HCT116 (cell line): ENCODE measurements around the gene AATF. TPM values are rescaled to one million over a fixed set of nuclear protein-coding genes. Genes with fewer than 3 reads are reported as not detected.

Source experiments
- ATAC-seq: fragments of 200-7000 bp; cut with Tn5 transposase; 2 replicates; pipeline ENCODE4 v1.9.1; 2020; ENCODE audit warnings: mild to moderate bottlenecking, moderate library complexity
- BruUV-seq: library from RNA; stranded (reverse); fragments of 400-500 nt; replicated peaks from 2 replicates; lab custom pipeline; 2021; lab: Mats Ljungman, UMichigan
- CTCF ChIA-PET: fragments of 300-600 bp; sonication (Branson Sonifier 250); formaldehyde crosslinking; loops from one replicate; lab custom pipeline; 2021; ENCODE audit warnings: antibody characterized with exemption; lab: Charles Lee
- POLR2A ChIA-PET: fragments of 300-600, 350-600 bp; sonication (Branson Sonifier 250); formaldehyde crosslinking; loops from one replicate; lab custom pipeline; 2021; ENCODE audit warnings: antibody characterized with exemption; lab: Charles Lee
- RAD21 ChIA-PET, 2 experiments: fragments of 300-600 bp; sonication (Branson Sonifier 250); formaldehyde crosslinking; loops; one replicate each; lab custom pipeline; 2023; ENCODE audit warnings: low total read pairs in 2 of 2; ENCODE audit not compliant: uncharacterized antibody in 2 of 2, unreplicated experiment in 2 of 2, low non-redundant PET in 1 of 2; lab: Charles Lee
- DNase-seq: peaks from one replicate; pipeline ENCODE4 v3.0.0-alpha.2; 2010; ENCODE audit warnings: low read depth, low spot score
- H2AFZ ChIP-seq: fragments of 200-600 bp; shearing (Covaris generic), sonication (generic); 2 replicates; pipeline ENCODE4 v1.6.1; 2017; ENCODE audit warnings: low read depth, mixed run types, mixed read lengths, antibody characterized with exemption, low read length; ENCODE audit not compliant: poor library complexity, severe bottlenecking
- H3K27ac ChIP-seq: 2 replicates; pipeline ENCODE4 v1.5.1; 2012; ENCODE audit warnings: low read depth, low read length
- H3K27me3 ChIP-seq: fragments of 200-600 bp; sonication (generic); 2 replicates; pipeline ENCODE4 v1.6.1; 2016; ENCODE audit warnings: mixed run types, low read length, mixed read lengths; ENCODE audit not compliant: insufficient read depth
- H3K36me3 ChIP-seq, 2 experiments: fragments of 200-500 bp in 1 of 2; fragments of 200-600 bp in 1 of 2; sonication (Bioruptor generic) in 1 of 2; sonication (generic) in 1 of 2; 2 replicates each; pipeline versions ENCODE4 v1.5.1 to v1.6.1; 2014 to 2016; ENCODE audit warnings: low read length in 2 of 2, inconsistent platforms in 1 of 2, mixed read lengths in 1 of 2, mixed run types in 1 of 2; ENCODE audit not compliant: insufficient read depth in 2 of 2, control insufficient read depth in 1 of 2
- H3K4me1 ChIP-seq, 2 experiments: fragments of 200-600 bp in 1 of 2; sonication (generic) in 1 of 2; 2 replicates each; pipeline versions ENCODE4 v1.5.1 to v1.6.1; 2012 to 2017; ENCODE audit warnings: low read length in 2 of 2, inconsistent platforms in 1 of 2, mild to moderate bottlenecking in 1 of 2, mixed read lengths in 1 of 2, mixed run types in 1 of 2, moderate library complexity in 1 of 2; ENCODE audit not compliant: insufficient read depth in 2 of 2, control insufficient read depth in 1 of 2
- H3K4me2 ChIP-seq: fragments of 200-600 bp; sonication (generic); 2 replicates; pipeline ENCODE4 v1.6.1; 2017; ENCODE audit warnings: mixed run types, low read length, mixed read lengths
- H3K4me3 ChIP-seq, 2 experiments: fragments of 200-600 bp in 1 of 2; sonication (generic) in 1 of 2; replicated peaks in 1 of 2; 2 replicates each; pipeline ENCODE4 v1.5.1; 2011 to 2016; ENCODE audit warnings: low read length in 2 of 2, control low read depth in 1 of 2, low read depth in 1 of 2, mild to moderate bottlenecking in 1 of 2, mixed read lengths in 1 of 2, mixed run types in 1 of 2
- H3K79me2 ChIP-seq: fragments of 200-600 bp; sonication (generic); 2 replicates; pipeline ENCODE4 v1.6.1; 2017; ENCODE audit warnings: mild to moderate bottlenecking, mixed run types, low read length, moderate library complexity, mixed read lengths; ENCODE audit not compliant: insufficient read depth
- H3K9ac ChIP-seq: fragments of 200-600 bp; sonication (generic); 2 replicates; pipeline ENCODE4 v1.6.1; 2016; ENCODE audit warnings: low read length, mixed read lengths
- H3K9me2 ChIP-seq: fragments of 200-600 bp; sonication (generic), shearing (Covaris generic); 2 replicates; pipeline ENCODE4 v1.6.1; 2017; ENCODE audit warnings: mixed run types, mild to moderate bottlenecking, moderate library complexity; ENCODE audit not compliant: insufficient read depth
- H3K9me3 ChIP-seq, 2 experiments: fragments of 200-500 bp in 1 of 2; fragments of 200-600 bp in 1 of 2; sonication (Bioruptor generic) in 1 of 2; sonication (generic) in 1 of 2; 2 replicates each; pipeline ENCODE4 v1.6.1; 2014 to 2017; ENCODE audit warnings: low read length in 2 of 2, mixed read lengths in 2 of 2, inconsistent platforms in 1 of 2, low read depth in 1 of 2, mild to moderate bottlenecking in 1 of 2, mixed run types in 1 of 2, moderate library complexity in 1 of 2; ENCODE audit not compliant: control insufficient read depth in 1 of 2, insufficient read depth in 1 of 2
- H4K20me1 ChIP-seq: fragments of 200-600 bp; sonication (generic), shearing (Covaris generic); 2 replicates; pipeline ENCODE4 v1.6.1; 2017; ENCODE audit warnings: mixed run types, mild to moderate bottlenecking, moderate library complexity; ENCODE audit not compliant: insufficient read depth
- CBX3 ChIP-seq: IDR thresholded peaks from 2 replicates; pipeline ENCODE4 v1.6.1; 2012; ENCODE audit warnings: low read depth
- CEBPB ChIP-seq: IDR thresholded peaks from 2 replicates; pipeline ENCODE4 v1.6.1; 2012; ENCODE audit warnings: low read depth
- EGR1 ChIP-seq: IDR thresholded peaks from 2 replicates; pipeline ENCODE4 v1.6.1; 2012; ENCODE audit warnings: low read depth
- ELF1 ChIP-seq: IDR thresholded peaks from 2 replicates; pipeline ENCODE4 v1.6.1; 2012; ENCODE audit warnings: low read depth, borderline replicate concordance
- EZH2 ChIP-seq: fragments of 200-600 bp; sonication (generic); IDR thresholded peaks from 2 replicates; pipeline ENCODE4 v1.6.1; 2017; ENCODE audit warnings: antibody characterized with exemption, mixed run types
- FOSL1 ChIP-seq: IDR thresholded peaks from 2 replicates; pipeline ENCODE4 v1.6.1; 2012; ENCODE audit warnings: low read depth
- JUND ChIP-seq: IDR thresholded peaks from 2 replicates; pipeline ENCODE4 v1.6.1; 2012
- POLR2AphosphoS5 ChIP-seq: IDR thresholded peaks from 2 replicates; pipeline ENCODE4 v1.6.1; 2011; ENCODE audit warnings: mild to moderate bottlenecking, low read depth, low read length, moderate library complexity
- SIN3A ChIP-seq: IDR thresholded peaks from 2 replicates; pipeline ENCODE4 v1.6.1; 2012; ENCODE audit warnings: low read depth
- SP1 ChIP-seq: IDR thresholded peaks from 2 replicates; pipeline ENCODE4 v1.6.1; 2012; ENCODE audit warnings: low read depth
- SRF ChIP-seq: IDR thresholded peaks from 2 replicates; pipeline ENCODE4 v1.6.1; 2012; ENCODE audit warnings: low read depth
- ZFX ChIP-seq: fragments of 450-650 bp; IDR thresholded peaks from 2 replicates; pipeline ENCODE4 v1.6.1; 2017
- ZNF274 ChIP-seq: fragments of 200-500 bp; sonication (Bioruptor generic); IDR thresholded peaks from 2 replicates; pipeline ENCODE4 v1.6.1; 2014; ENCODE audit warnings: mild to moderate bottlenecking, low read depth, low read length, inconsistent platforms
- intact Hi-C: fragments of 100-400 bp; cut with micrococcal nuclease; formaldehyde crosslinking; loops from 2 replicates; pipeline ENCODE4 v1.10.0; 2022
- total RNA-seq: library from RNA; stranded (reverse); gene quantifications from one replicate; pipeline ENCODE4 v1.2.1, GENCODE V29; 2021; ENCODE audit not compliant: unreplicated experiment
- TF ChIP-seq, protein P1 (sequence below): IDR thresholded peaks from 2 replicates; pipeline ENCODE4 v1.6.1; 2011; ENCODE audit warnings: mild to moderate bottlenecking, low read length, moderate library complexity; ENCODE audit not compliant: insufficient replicate concordance; ENCODE audit errors: extremely low read depth
- TF ChIP-seq, protein P2 (sequence below): IDR thresholded peaks from 2 replicates; pipeline ENCODE4 v1.6.1; 2012
- TF ChIP-seq, protein P3 (sequence below): IDR thresholded peaks from 2 replicates; pipeline ENCODE4 v1.6.1; 2012; ENCODE audit warnings: low read depth
- TF ChIP-seq, protein P4 (sequence below), 3 experiments: fragments of 200-600 bp in 1 of 3; sonication (generic) in 1 of 3; IDR thresholded peaks in 2 of 3; conservative IDR thresholded peaks in 1 of 3; 2 replicates each; pipeline ENCODE4 v1.5.1; 2012 to 2017; ENCODE audit warnings: low read depth in 2 of 3, low read length in 2 of 3, antibody characterized with exemption in 1 of 3, borderline replicate concordance in 1 of 3, control low read depth in 1 of 3, mild to moderate bottlenecking in 1 of 3, mixed read lengths in 1 of 3, mixed run types in 1 of 3, moderate library complexity in 1 of 3; ENCODE audit not compliant: insufficient read depth in 1 of 3
- TF ChIP-seq, protein P5 (sequence below): IDR thresholded peaks from 2 replicates; pipeline ENCODE4 v1.6.1; 2012

AATF gene
- total RNA-seq, 1 experiment from 2014 or later, result 105 TPM

DNA sequence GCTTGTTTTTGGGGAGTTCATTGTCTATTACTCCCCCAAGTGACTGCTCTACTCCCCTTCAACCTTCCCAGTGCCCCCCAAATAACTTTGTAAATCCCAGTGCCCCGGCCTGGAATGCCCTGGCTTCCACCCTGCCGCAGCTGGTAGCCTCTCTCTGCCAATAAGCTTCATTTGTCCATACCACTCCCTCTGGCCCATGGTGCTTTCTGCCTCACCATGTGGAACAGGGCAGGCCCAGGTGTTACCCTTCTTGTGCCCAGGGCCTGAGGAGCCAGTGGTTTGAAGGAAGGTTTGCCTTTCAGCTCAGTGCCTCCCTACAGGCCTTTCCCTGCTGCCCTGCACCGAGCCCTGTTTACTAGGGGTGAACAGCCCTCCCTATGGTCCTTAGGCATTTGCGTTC is 134.2 kb downstream of the AATF start:
- peaks cover 13 to 21% of the 10 kb centered on the region in 2 experiments; a peak in 3 of 4 replicates for H3K36me3 ChIP-seq
- no peak overlapping the region for H3K9ac ChIP-seq
- no peaks in the 10 kb centered on the region for H3K79me2 ChIP-seq
- ATAC-seq (0 out of 2 replicates have a peak, but pooled peaks have one; percentile 24), DNase-seq (no peak)
- POLR2A ChIA-PET, result no interaction called here
- CTCF ChIA-PET, result no interaction called here
- RAD21 ChIA-PET, result no interaction called here
- no TSS peak for BruUV-seq
- H4K20me1 ChIP-seq, result no peaks in the 10 kb centered on the region
- no peaks in the 10 kb centered on the region for H3K4me1 ChIP-seq
- H3K27me3 ChIP-seq, result no peaks in the 10 kb centered on the region
- no peak overlapping the region for H3K4me3 ChIP-seq
- no peak for TF ChIP-seq CBX3
- TF ChIP-seq, protein P1, sequence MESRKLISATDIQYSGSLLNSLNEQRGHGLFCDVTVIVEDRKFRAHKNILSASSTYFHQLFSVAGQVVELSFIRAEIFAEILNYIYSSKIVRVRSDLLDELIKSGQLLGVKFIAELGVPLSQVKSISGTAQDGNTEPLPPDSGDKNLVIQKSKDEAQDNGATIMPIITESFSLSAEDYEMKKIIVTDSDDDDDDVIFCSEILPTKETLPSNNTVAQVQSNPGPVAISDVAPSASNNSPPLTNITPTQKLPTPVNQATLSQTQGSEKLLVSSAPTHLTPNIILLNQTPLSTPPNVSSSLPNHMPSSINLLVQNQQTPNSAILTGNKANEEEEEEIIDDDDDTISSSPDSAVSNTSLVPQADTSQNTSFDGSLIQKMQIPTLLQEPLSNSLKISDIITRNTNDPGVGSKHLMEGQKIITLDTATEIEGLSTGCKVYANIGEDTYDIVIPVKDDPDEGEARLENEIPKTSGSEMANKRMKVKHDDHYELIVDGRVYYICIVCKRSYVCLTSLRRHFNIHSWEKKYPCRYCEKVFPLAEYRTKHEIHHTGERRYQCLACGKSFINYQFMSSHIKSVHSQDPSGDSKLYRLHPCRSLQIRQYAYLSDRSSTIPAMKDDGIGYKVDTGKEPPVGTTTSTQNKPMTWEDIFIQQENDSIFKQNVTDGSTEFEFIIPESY, result no peak
- TF ChIP-seq SIN3A, result no peak
- TF ChIP-seq JUND, result no peak
- no peak for TF ChIP-seq EGR1
- TF ChIP-seq ZNF274, result no peak
- TF ChIP-seq SRF, result no peak
- no peak for TF ChIP-seq POLR2AphosphoS5
- TF ChIP-seq EZH2, result no peak
- TF ChIP-seq FOSL1, result no peak
- no peak for TF ChIP-seq SP1
- TF ChIP-seq, protein P2, sequence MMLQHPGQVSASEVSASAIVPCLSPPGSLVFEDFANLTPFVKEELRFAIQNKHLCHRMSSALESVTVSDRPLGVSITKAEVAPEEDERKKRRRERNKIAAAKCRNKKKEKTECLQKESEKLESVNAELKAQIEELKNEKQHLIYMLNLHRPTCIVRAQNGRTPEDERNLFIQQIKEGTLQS, result no peak
- TF ChIP-seq, protein P3, sequence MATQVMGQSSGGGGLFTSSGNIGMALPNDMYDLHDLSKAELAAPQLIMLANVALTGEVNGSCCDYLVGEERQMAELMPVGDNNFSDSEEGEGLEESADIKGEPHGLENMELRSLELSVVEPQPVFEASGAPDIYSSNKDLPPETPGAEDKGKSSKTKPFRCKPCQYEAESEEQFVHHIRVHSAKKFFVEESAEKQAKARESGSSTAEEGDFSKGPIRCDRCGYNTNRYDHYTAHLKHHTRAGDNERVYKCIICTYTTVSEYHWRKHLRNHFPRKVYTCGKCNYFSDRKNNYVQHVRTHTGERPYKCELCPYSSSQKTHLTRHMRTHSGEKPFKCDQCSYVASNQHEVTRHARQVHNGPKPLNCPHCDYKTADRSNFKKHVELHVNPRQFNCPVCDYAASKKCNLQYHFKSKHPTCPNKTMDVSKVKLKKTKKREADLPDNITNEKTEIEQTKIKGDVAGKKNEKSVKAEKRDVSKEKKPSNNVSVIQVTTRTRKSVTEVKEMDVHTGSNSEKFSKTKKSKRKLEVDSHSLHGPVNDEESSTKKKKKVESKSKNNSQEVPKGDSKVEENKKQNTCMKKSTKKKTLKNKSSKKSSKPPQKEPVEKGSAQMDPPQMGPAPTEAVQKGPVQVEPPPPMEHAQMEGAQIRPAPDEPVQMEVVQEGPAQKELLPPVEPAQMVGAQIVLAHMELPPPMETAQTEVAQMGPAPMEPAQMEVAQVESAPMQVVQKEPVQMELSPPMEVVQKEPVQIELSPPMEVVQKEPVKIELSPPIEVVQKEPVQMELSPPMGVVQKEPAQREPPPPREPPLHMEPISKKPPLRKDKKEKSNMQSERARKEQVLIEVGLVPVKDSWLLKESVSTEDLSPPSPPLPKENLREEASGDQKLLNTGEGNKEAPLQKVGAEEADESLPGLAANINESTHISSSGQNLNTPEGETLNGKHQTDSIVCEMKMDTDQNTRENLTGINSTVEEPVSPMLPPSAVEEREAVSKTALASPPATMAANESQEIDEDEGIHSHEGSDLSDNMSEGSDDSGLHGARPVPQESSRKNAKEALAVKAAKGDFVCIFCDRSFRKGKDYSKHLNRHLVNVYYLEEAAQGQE, result no peak
- TF ChIP-seq ZFX, result no peak
- TF ChIP-seq, protein P4, sequence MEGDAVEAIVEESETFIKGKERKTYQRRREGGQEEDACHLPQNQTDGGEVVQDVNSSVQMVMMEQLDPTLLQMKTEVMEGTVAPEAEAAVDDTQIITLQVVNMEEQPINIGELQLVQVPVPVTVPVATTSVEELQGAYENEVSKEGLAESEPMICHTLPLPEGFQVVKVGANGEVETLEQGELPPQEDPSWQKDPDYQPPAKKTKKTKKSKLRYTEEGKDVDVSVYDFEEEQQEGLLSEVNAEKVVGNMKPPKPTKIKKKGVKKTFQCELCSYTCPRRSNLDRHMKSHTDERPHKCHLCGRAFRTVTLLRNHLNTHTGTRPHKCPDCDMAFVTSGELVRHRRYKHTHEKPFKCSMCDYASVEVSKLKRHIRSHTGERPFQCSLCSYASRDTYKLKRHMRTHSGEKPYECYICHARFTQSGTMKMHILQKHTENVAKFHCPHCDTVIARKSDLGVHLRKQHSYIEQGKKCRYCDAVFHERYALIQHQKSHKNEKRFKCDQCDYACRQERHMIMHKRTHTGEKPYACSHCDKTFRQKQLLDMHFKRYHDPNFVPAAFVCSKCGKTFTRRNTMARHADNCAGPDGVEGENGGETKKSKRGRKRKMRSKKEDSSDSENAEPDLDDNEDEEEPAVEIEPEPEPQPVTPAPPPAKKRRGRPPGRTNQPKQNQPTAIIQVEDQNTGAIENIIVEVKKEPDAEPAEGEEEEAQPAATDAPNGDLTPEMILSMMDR (IDR thresholded peaks at IDR 0.05 in 2 of 3, conservative IDR thresholded peaks at IDR 0.05 in 1 of 3; ENCODE audit: borderline replicate concordance in 1 of 3, insufficient read depth in 1 of 3, low read depth in 2 of 3, low read length in 2 of 3), result no peak
- TF ChIP-seq, protein P5, sequence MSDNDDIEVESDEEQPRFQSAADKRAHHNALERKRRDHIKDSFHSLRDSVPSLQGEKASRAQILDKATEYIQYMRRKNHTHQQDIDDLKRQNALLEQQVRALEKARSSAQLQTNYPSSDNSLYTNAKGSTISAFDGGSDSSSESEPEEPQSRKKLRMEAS, result no peak
- no peak for TF ChIP-seq CEBPB
- no peak for TF ChIP-seq ELF1
- intact Hi-C loops, result no loop called here
- no peak overlapping the region for H2AFZ ChIP-seq
- no peak overlapping the region for H3K4me2 ChIP-seq
- H3K27ac ChIP-seq, result no peak overlapping the region
- H3K9me3 ChIP-seq, result no peaks in the 10 kb centered on the region; a peak in 1 of 4 replicates
- no peaks in the 10 kb centered on the region for H3K9me2 ChIP-seq
